B cell (primary cell): ENCODE measurements around the gene TPSAB1.

Experiments used
- EZH2 ChIP-seq: IDR thresholded peaks from 2 replicates; pipeline ENCODE4 v1.6.1; 2012; ENCODE audit warnings: borderline replicate concordance, low read depth, mild to moderate bottlenecking, moderate library complexity, low read length; ENCODE audit not compliant: insufficient read depth, poor library complexity, severe bottlenecking
- TF ChIP-seq, protein P1 (sequence below): fragments of 200-600 bp; IDR thresholded peaks from one replicate; pipeline ENCODE4 v1.8.0; 2022; ENCODE audit warnings: antibody characterized with exemption, mild to moderate bottlenecking

GRCh38 chr16:1193143-1193824, 47.2 kb upstream of the TPSAB1 start:
- TF ChIP-seq EZH2 = no peak
- TF ChIP-seq, protein P1, sequence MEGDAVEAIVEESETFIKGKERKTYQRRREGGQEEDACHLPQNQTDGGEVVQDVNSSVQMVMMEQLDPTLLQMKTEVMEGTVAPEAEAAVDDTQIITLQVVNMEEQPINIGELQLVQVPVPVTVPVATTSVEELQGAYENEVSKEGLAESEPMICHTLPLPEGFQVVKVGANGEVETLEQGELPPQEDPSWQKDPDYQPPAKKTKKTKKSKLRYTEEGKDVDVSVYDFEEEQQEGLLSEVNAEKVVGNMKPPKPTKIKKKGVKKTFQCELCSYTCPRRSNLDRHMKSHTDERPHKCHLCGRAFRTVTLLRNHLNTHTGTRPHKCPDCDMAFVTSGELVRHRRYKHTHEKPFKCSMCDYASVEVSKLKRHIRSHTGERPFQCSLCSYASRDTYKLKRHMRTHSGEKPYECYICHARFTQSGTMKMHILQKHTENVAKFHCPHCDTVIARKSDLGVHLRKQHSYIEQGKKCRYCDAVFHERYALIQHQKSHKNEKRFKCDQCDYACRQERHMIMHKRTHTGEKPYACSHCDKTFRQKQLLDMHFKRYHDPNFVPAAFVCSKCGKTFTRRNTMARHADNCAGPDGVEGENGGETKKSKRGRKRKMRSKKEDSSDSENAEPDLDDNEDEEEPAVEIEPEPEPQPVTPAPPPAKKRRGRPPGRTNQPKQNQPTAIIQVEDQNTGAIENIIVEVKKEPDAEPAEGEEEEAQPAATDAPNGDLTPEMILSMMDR = no peak
